OCI-LY1 (cell line): ENCODE measurements around the gene LMF1.

Experiments used
- H2AFZ ChIP-seq: fragments of 200-600 bp; sonication (generic), shearing (Covaris generic); 2 replicates; pipeline ENCODE4 v1.6.0; 2014; ENCODE audit warnings: antibody characterized with exemption, mild to moderate bottlenecking, low read length
- H3F3A ChIP-seq: fragments of 200-600 bp; sonication (generic), shearing (Covaris generic); 2 replicates; pipeline ENCODE4 v1.6.0; 2014; ENCODE audit warnings: mild to moderate bottlenecking, antibody characterized with exemption, low read length, moderate library complexity; ENCODE audit not compliant: insufficient read depth
- H3K27ac ChIP-seq: fragments of 200-600 bp; sonication (generic); 2 replicates; pipeline ENCODE4 v1.5.1; 2014; ENCODE audit warnings: low read length, mixed run types, mild to moderate bottlenecking, low read depth; ENCODE audit not compliant: poor library complexity, severe bottlenecking
- H3K27me3 ChIP-seq: fragments of 200-600 bp; sonication (generic); 2 replicates; pipeline ENCODE4 v1.6.0; 2014; ENCODE audit warnings: antibody characterized with exemption, mild to moderate bottlenecking, low read length, moderate library complexity; ENCODE audit not compliant: insufficient read depth
- H3K36me3 ChIP-seq: fragments of 200-600 bp; sonication (generic); 2 replicates; pipeline ENCODE4 v1.6.1; 2014; ENCODE audit warnings: mild to moderate bottlenecking, antibody characterized with exemption, low read length, moderate library complexity, mixed read lengths; ENCODE audit not compliant: insufficient read depth
- H3K4me1 ChIP-seq: fragments of 200-600 bp; sonication (generic); 2 replicates; pipeline ENCODE4 v1.5.1; 2014; ENCODE audit warnings: mild to moderate bottlenecking, low read length, moderate library complexity; ENCODE audit not compliant: insufficient read depth, severe bottlenecking
- H3K4me2 ChIP-seq: fragments of 200-600 bp; sonication (generic), shearing (Covaris generic); 2 replicates; pipeline ENCODE4 v1.6.1; 2014; ENCODE audit warnings: low read length
- H3K4me3 ChIP-seq: fragments of 200-600 bp; sonication (generic); 2 replicates; pipeline ENCODE4 v1.5.1; 2014; ENCODE audit warnings: low read length, low read depth, mild to moderate bottlenecking, mixed read lengths; ENCODE audit not compliant: poor library complexity, severe bottlenecking
- H3K79me2 ChIP-seq: fragments of 200-600 bp; shearing (Covaris generic); 2 replicates; pipeline ENCODE4 v1.6.1; 2016; ENCODE audit warnings: mixed run types, low read length, mixed read lengths; ENCODE audit not compliant: insufficient read depth
- H3K9ac ChIP-seq: fragments of 200-600 bp; sonication (generic), shearing (Covaris generic); 2 replicates; pipeline ENCODE4 v1.6.1; 2014; ENCODE audit warnings: mild to moderate bottlenecking, low read length, mixed read lengths
- H3K9me2 ChIP-seq: fragments of 200-600 bp; sonication (generic), shearing (Covaris generic); 2 replicates; pipeline ENCODE4 v1.6.1; 2014; ENCODE audit warnings: low read depth, mild to moderate bottlenecking, low read length, mixed read lengths
- H3K9me3 ChIP-seq: fragments of 200-600 bp; shearing (Covaris generic); 2 replicates; pipeline ENCODE4 v1.6.1; 2014; ENCODE audit warnings: low read length, mixed read lengths
- H4K20me1 ChIP-seq: fragments of 200-600 bp; sonication (generic), shearing (Covaris generic); 2 replicates; pipeline ENCODE4 v1.6.0; 2016; ENCODE audit warnings: mild to moderate bottlenecking, low read length; ENCODE audit not compliant: insufficient read depth
- CTCF ChIP-seq: fragments of 200-600 bp; sonication (generic), shearing (Covaris generic); IDR thresholded peaks from 2 replicates; pipeline ENCODE4 v1.5.1; 2017; ENCODE audit warnings: mild to moderate bottlenecking, antibody characterized with exemption, low read length, moderate library complexity, mixed read lengths
- EZH2 ChIP-seq: fragments of 200-600 bp; sonication (generic), shearing (Covaris generic); IDR thresholded peaks from 2 replicates; pipeline ENCODE4 v1.8.0; 2017; ENCODE audit warnings: borderline replicate concordance, mixed run types, mild to moderate bottlenecking, antibody characterized with exemption, low read length, moderate library complexity, mixed read lengths

Gene LMF1

GRCh38 chr16:866252-866896 is 104.4 kb downstream of the LMF1 start:
- no peak overlapping the region for H3K27ac ChIP-seq
- H3K9ac ChIP-seq: no peak overlapping the region
- H3K36me3 ChIP-seq: no peaks in the 10 kb centered on the region
- no peaks in the 10 kb centered on the region for H3K4me1 ChIP-seq
- no peaks in the 10 kb centered on the region for H3K79me2 ChIP-seq
- no peak overlapping the region for H2AFZ ChIP-seq
- H3K27me3 ChIP-seq: no peaks in the 10 kb centered on the region
- no peak overlapping the region for H3K4me3 ChIP-seq
- H3K4me2 ChIP-seq: no peak overlapping the region
- no peaks in the 10 kb centered on the region for H3F3A ChIP-seq
- H3K9me2 ChIP-seq: no peaks in the 10 kb centered on the region
- TF ChIP-seq CTCF: no peak
- TF ChIP-seq EZH2: no peak
- no peaks in the 10 kb centered on the region for H4K20me1 ChIP-seq
- no peaks in the 10 kb centered on the region for H3K9me3 ChIP-seq

- no peaks in the 10 kb centered on the region for H3K27me3 ChIP-seq
- no peak for TF ChIP-seq EZH2
- no peak for TF ChIP-seq CTCF
- no peaks in the 10 kb centered on the region for H3K9me3 ChIP-seq
- H3K9me2 ChIP-seq: no peaks in the 10 kb centered on the region
- H3K79me2 ChIP-seq: no peaks in the 10 kb centered on the region
- no peak overlapping the region for H2AFZ ChIP-seq
- no peak overlapping the region for H3K4me2 ChIP-seq
- no peaks in the 10 kb centered on the region for H3K36me3 ChIP-seq
- no peaks in the 10 kb centered on the region for H4K20me1 ChIP-seq
- H3K4me3 ChIP-seq: no peak overlapping the region
- H3K27ac ChIP-seq: no peak overlapping the region
- H3K9ac ChIP-seq: no peak overlapping the region
- H3K4me1 ChIP-seq: no peaks in the 10 kb centered on the region
- no peaks in the 10 kb centered on the region for H3F3A ChIP-seq
These were observed 105.8 kb downstream of the LMF1 start for GRCh38 chr16:865026-865425.

GRCh38 chr16:861446-861845 is 109.3 kb downstream of the LMF1 start:
- Histone ChIP-seq H3K4me1 (no peaks in the 10 kb centered on the region), H4K20me1 (no peaks in the 10 kb centered on the region), H3K36me3 (no peaks in the 10 kb centered on the region), H3K9me2 (no peaks in the 10 kb centered on the region), H3K27me3 (no peaks in the 10 kb centered on the region), H3K9ac (no peak overlapping the region), H3F3A (no peaks in the 10 kb centered on the region), H2AFZ (no peak overlapping the region), H3K27ac (no peak overlapping the region), H3K79me2 (no peaks in the 10 kb centered on the region), H3K9me3 (no peaks in the 10 kb centered on the region), H3K4me2 (no peak overlapping the region), H3K4me3 (no peak overlapping the region)
- TF ChIP-seq EZH2 (no peak), CTCF (no peak)
